MM.1S (cell line): ENCODE results near the gene MMP21.

Source experiments
- DNase-seq: peaks from one replicate; pipeline ENCODE4 v3.0.0-alpha.2; 2015
- H2AFZ ChIP-seq: fragments of 300-600 bp; sonication (generic); 2 replicates; pipeline ENCODE4 v1.6.0; 2016; ENCODE audit warnings: antibody characterized with exemption, low read length
- H3F3A ChIP-seq: fragments of 300-600 bp; sonication (generic); 2 replicates; pipeline ENCODE4 v1.6.1; 2016; ENCODE audit warnings: mild to moderate bottlenecking, antibody characterized with exemption, low read length, moderate library complexity, mixed read lengths; ENCODE audit not compliant: insufficient read depth
- H3K27ac ChIP-seq: fragments of 300-600 bp; sonication (generic); 2 replicates; pipeline ENCODE4 v1.5.1; 2016; ENCODE audit warnings: mild to moderate bottlenecking, low read length
- H3K27me3 ChIP-seq: fragments of 300-600 bp; sonication (generic); replicated peaks from 2 replicates; pipeline ENCODE4 v1.6.0; 2016; ENCODE audit warnings: low read length; ENCODE audit not compliant: insufficient read depth
- H3K36me3 ChIP-seq: fragments of 300-600 bp; sonication (generic); replicated peaks from 2 replicates; pipeline ENCODE4 v1.6.1; 2016; ENCODE audit warnings: mild to moderate bottlenecking, low read length, mixed read lengths; ENCODE audit not compliant: insufficient read depth
- H3K4me1 ChIP-seq: fragments of 300-600 bp; sonication (generic); 2 replicates; pipeline ENCODE4 v1.6.1; 2016; ENCODE audit warnings: low read length, mixed read lengths
- H3K4me2 ChIP-seq: fragments of 300-600 bp; sonication (generic); 2 replicates; pipeline ENCODE4 v1.6.0; 2016; ENCODE audit warnings: low read depth, low read length
- H3K4me3 ChIP-seq: fragments of 300-600 bp; sonication (generic); 2 replicates; pipeline ENCODE4 v1.5.1; 2016; ENCODE audit warnings: low read length, mixed read lengths
- H3K79me2 ChIP-seq: fragments of 300-600 bp; sonication (generic); 2 replicates; pipeline ENCODE4 v1.6.1; 2016; ENCODE audit warnings: mixed run types, low read length, mixed read lengths
- H3K9ac ChIP-seq: fragments of 300-600 bp; sonication (generic); 2 replicates; pipeline ENCODE4 v1.6.1; 2016; ENCODE audit warnings: low read length, mixed read lengths
- H3K9me2 ChIP-seq: fragments of 300-600 bp; sonication (generic); replicated peaks from 2 replicates; pipeline ENCODE4 v1.6.1; 2016; ENCODE audit warnings: mild to moderate bottlenecking, low read length, mixed read lengths; ENCODE audit not compliant: insufficient read depth
- H3K9me3 ChIP-seq: fragments of 300-600 bp; sonication (generic); replicated peaks from 2 replicates; pipeline ENCODE4 v1.6.1; 2016; ENCODE audit warnings: mild to moderate bottlenecking, low read length, mixed read lengths; ENCODE audit not compliant: insufficient read depth
- H4K20me1 ChIP-seq: fragments of 300-600 bp; sonication (generic); 2 replicates; pipeline ENCODE4 v1.6.1; 2016; ENCODE audit warnings: mild to moderate bottlenecking, low read length, moderate library complexity, mixed read lengths; ENCODE audit not compliant: insufficient read depth
- CTCF ChIP-seq: fragments of 300-600 bp; sonication (generic); IDR thresholded peaks from 2 replicates; pipeline ENCODE4 v1.5.1; 2016; ENCODE audit warnings: antibody characterized with exemption, low read length, mixed read lengths
- EZH2 ChIP-seq: fragments of 300-600 bp; sonication (generic); optimal IDR thresholded peaks from 2 replicates; pipeline ENCODE3; 2017; ENCODE audit warnings: low read depth, mild to moderate bottlenecking, antibody characterized with exemption, low read length, mixed read lengths
- EZH2phosphoT487 ChIP-seq: fragments of 300-600 bp; sonication (generic); IDR thresholded peaks from 2 replicates; pipeline ENCODE4 v1.6.1; 2018; ENCODE audit warnings: antibody characterized with exemption, low read length

The MMP21 gene

GRCh38 chr10:125762692-125763648 is 12.7 kb downstream of the MMP21 start:
- Histone ChIP-seq H3K4me2 (no peak overlapping the region), H2AFZ (no peak overlapping the region), H3F3A (no peaks in the 10 kb centered on the region; the same call in 1 of the 2 replicates), H3K9me2 (no peaks in the 10 kb centered on the region), H3K4me3 (no peak overlapping the region), H3K36me3 (peaks cover 12% of the 10 kb centered on the region; the same call in 1 of the 2 replicates), H3K9ac (no peak overlapping the region), H3K4me1 (no peaks in the 10 kb centered on the region), H3K27ac (no peak overlapping the region), H3K79me2 (no peaks in the 10 kb centered on the region), H3K9me3 (no peaks in the 10 kb centered on the region), H3K27me3 (no peaks in the 10 kb centered on the region), H4K20me1 (no peaks in the 10 kb centered on the region)
- TF ChIP-seq EZH2phosphoT487 (no peak), CTCF (no peak), EZH2 (no peak)
- no peak for DNase-seq

GRCh38 chr10:125761961-125762360 is 13.7 kb downstream of the MMP21 start:
- TF ChIP-seq EZH2 (no peak), CTCF (no peak), EZH2phosphoT487 (no peak)
- no peaks in the 10 kb centered on the region; the same call in 1 of the 2 replicates for H3F3A ChIP-seq
- peaks cover 12% of the 10 kb centered on the region; the same call in 1 of the 2 replicates for H3K36me3 ChIP-seq
- H3K4me3 ChIP-seq, result no peak overlapping the region
- no peaks in the 10 kb centered on the region for H3K4me1 ChIP-seq
- no peaks in the 10 kb centered on the region for H4K20me1 ChIP-seq
- no peak overlapping the region for H3K4me2 ChIP-seq
- no peaks in the 10 kb centered on the region for H3K9me2 ChIP-seq
- no peak overlapping the region for H3K27ac ChIP-seq
- H3K79me2 ChIP-seq, result peaks cover under 1% of the 10 kb centered on the region; the same call in 1 of the 2 replicates
- H3K27me3 ChIP-seq, result no peaks in the 10 kb centered on the region
- H2AFZ ChIP-seq, result no peak overlapping the region
- DNase-seq, result no peak
- no peaks in the 10 kb centered on the region for H3K9me3 ChIP-seq
- H3K9ac ChIP-seq, result no peak overlapping the region

- no peaks in the 10 kb centered on the region for H3K4me1 ChIP-seq
- no peak overlapping the region for H3K4me2 ChIP-seq
- peaks cover 18% of the 10 kb centered on the region for H3K79me2 ChIP-seq
- DNase-seq, result no peak
- H3K9me2 ChIP-seq, result no peaks in the 10 kb centered on the region
- H3K4me3 ChIP-seq, result no peak overlapping the region
- no peaks in the 10 kb centered on the region for H3K9me3 ChIP-seq
- TF ChIP-seq CTCF, result no peak
- no peak for TF ChIP-seq EZH2phosphoT487
- no peak for TF ChIP-seq EZH2
- no peaks in the 10 kb centered on the region for H3F3A ChIP-seq
- no peak overlapping the region for H2AFZ ChIP-seq
- H4K20me1 ChIP-seq, result no peaks in the 10 kb centered on the region
- H3K27ac ChIP-seq, result no peak overlapping the region
- H3K9ac ChIP-seq, result no peak overlapping the region
- H3K27me3 ChIP-seq, result no peaks in the 10 kb centered on the region
- peaks cover 14% of the 10 kb centered on the region; the same call in 1 of the 2 replicates for H3K36me3 ChIP-seq
Measured at GRCh38 chr10:125757742-125758141, 17.9 kb downstream of the MMP21 start.
